Measurements from ENCODE around the gene PNMA8C. TPM values are rescaled to one million over a fixed set of nuclear protein-coding genes. Genes with fewer than 3 reads are reported as not detected.

The PNMA8C gene
- total and polyA plus RNA-seq, 2 donors (not counting 3 experiments of a cell fraction or from before 2014, with no cell fraction given), result not detected

DNA sequence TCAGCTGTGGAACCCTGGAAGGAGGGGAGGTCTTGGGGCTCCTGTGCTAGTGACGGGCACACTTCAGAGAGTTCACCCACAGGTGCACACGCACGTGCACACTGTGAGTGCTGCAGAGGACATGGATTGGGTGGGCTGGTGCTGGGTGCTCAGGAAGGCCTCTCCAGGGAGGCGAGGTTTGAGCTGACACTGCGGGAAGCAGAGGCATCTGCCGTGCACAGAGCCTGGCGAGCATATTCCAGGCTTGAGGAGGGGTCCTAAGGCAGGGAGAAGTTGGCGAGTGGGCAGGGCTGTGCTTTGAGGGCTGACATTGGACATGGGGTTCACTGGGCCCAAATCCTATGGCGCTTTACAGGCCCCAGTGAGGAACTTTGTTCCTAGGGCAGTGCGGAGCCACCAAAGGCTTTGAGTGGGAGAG is 41.0 kb downstream of the PNMA8C start:
- H4K20me1 ChIP-seq (replicated peaks; ENCODE audit: control insufficient read depth, extremely low read depth, insufficient read depth, low read length), result no peaks in the 10 kb centered on the region
- no peaks in the 10 kb centered on the region for H3K27me3 ChIP-seq (ENCODE audit: control insufficient read depth in 2 of 2, insufficient read depth in 2 of 2, low read length in 2 of 2)
- no peak overlapping the region for H3K4me3 ChIP-seq (replicated peaks in 1 of 3; ENCODE audit: insufficient read depth in 1 of 3, low read depth in 1 of 3, low read length in 3 of 3)
- DNase-seq (ENCODE audit: low read depth, low spot score) (no peak), FAIRE-seq (no peak)
- intact Hi-C loops (cut with micrococcal nuclease), result no loop called here
- no peak overlapping the region for H3K27ac ChIP-seq (ENCODE audit: insufficient read depth, low read depth, low read length)
- no peak overlapping the region for H2AFZ ChIP-seq (ENCODE audit: low read depth, low read length)
- ChIA-PET POLR2A (no interaction called here), CTCF (interaction anchor here (3.1 kb wide), 1 partner anchor 15 kb away, joined by 9 read pairs; no protein-coding TSS in a partner anchor)
- peaks cover 19 to 58% of the 10 kb centered on the region in 2 experiments for H3K36me3 ChIP-seq (ENCODE audit: control insufficient read depth in 2 of 2, extremely low read depth in 1 of 2, insufficient read depth in 2 of 2, low read length in 2 of 2)
- no peak overlapping the region for H3K9ac ChIP-seq (replicated peaks; ENCODE audit: extremely low read depth, insufficient read depth, low read length)
- dilution Hi-C loops (cut with MboI; ENCODE audit: extremely low pct_ligation_motif_present, low sequenced_read_pairs), result no loop called here
- H3K79me2 ChIP-seq (ENCODE audit: control insufficient read depth, insufficient read depth, low read length), result no peaks in the 10 kb centered on the region
- no peak overlapping the region for H3K4me2 ChIP-seq (ENCODE audit: insufficient read depth, low read length)
- H3K4me1 ChIP-seq (ENCODE audit: control insufficient read depth, extremely low read depth, insufficient read depth, low read length), result no peaks in the 10 kb centered on the region
- H3K9me3 ChIP-seq (replicated peaks; ENCODE audit: control insufficient read depth, insufficient read depth, low read length), result no peaks in the 10 kb centered on the region
- BruUV-seq (replicated peaks), result no TSS peak
- TF ChIP-seq EZH2 (IDR thresholded peaks at IDR 0.05; ENCODE audit: borderline replicate concordance, low read depth, low read length, severe bottlenecking) (no peak), JUN (IDR thresholded peaks at IDR 0.05; ENCODE audit: borderline replicate concordance, insufficient read depth, insufficient read length, low read depth) (no peak), FOS (IDR thresholded peaks at IDR 0.05; ENCODE audit: borderline replicate concordance, insufficient read depth, low read length) (no peak), MYC (IDR thresholded peaks at IDR 0.05; ENCODE audit: low read depth, low read length) (no peak), POLR2A (IDR thresholded peaks at IDR 0.05; ENCODE audit: low read depth, low read length) (no peak), POLR2AphosphoS5 (IDR thresholded peaks at IDR 0.05; ENCODE audit: insufficient read depth, low read depth, low read length) (no peak), GATA2 (IDR thresholded peaks at IDR 0.05; ENCODE audit: insufficient read depth, insufficient read length, low read depth, low read length) (no peak)
- TF ChIP-seq, protein P1, sequence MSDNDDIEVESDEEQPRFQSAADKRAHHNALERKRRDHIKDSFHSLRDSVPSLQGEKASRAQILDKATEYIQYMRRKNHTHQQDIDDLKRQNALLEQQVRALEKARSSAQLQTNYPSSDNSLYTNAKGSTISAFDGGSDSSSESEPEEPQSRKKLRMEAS (IDR thresholded peaks at IDR 0.05; ENCODE audit: insufficient read depth, insufficient read length), result no peak
- TF ChIP-seq, protein P2, sequence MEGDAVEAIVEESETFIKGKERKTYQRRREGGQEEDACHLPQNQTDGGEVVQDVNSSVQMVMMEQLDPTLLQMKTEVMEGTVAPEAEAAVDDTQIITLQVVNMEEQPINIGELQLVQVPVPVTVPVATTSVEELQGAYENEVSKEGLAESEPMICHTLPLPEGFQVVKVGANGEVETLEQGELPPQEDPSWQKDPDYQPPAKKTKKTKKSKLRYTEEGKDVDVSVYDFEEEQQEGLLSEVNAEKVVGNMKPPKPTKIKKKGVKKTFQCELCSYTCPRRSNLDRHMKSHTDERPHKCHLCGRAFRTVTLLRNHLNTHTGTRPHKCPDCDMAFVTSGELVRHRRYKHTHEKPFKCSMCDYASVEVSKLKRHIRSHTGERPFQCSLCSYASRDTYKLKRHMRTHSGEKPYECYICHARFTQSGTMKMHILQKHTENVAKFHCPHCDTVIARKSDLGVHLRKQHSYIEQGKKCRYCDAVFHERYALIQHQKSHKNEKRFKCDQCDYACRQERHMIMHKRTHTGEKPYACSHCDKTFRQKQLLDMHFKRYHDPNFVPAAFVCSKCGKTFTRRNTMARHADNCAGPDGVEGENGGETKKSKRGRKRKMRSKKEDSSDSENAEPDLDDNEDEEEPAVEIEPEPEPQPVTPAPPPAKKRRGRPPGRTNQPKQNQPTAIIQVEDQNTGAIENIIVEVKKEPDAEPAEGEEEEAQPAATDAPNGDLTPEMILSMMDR (IDR thresholded peaks at IDR 0.05; ENCODE audit: extremely low read depth in 1 of 2, insufficient read depth in 1 of 2, low read depth in 1 of 2, low read length in 2 of 2), result no peak
- H3K9me1 ChIP-seq (replicated peaks; ENCODE audit: control insufficient read depth, extremely low read depth, insufficient read depth, low read length), result no peaks in the 10 kb centered on the region
